ENCODE measurements around the gene ASIC5. TPM values are rescaled to one million over a fixed set of nuclear protein-coding genes. Genes with fewer than 3 reads are reported as not detected.

Gene ASIC5
- total and polyA plus RNA-seq, 2 of the 4 experiments (the other 2 are of a cell fraction), result not detected

- no peak overlapping the region for H3K23ac ChIP-seq (ENCODE audit: low read depth, low read length)
- H2BK15ac ChIP-seq (ENCODE audit: low read depth, low read length), result no peak overlapping the region
- H3K18ac ChIP-seq (ENCODE audit: low read depth, low read length), result no peak overlapping the region
- no peak overlapping the region for H4K91ac ChIP-seq (ENCODE audit: insufficient read depth, low read depth, low read length)
- no CpG with 5 or more reads among the region's 5 CpGs for WGBS, 2 experiments (ENCODE audit: extremely low coverage in 2 of 2, insufficient read length in 1 of 2)
- no peak overlapping the region for H2BK120ac ChIP-seq (ENCODE audit: low read depth, low read length)
- H3K9me1 ChIP-seq (ENCODE audit: insufficient read depth, low read length), result no peaks in the 10 kb centered on the region
- no peak overlapping the region for H4K8ac ChIP-seq (ENCODE audit: low read depth in 2 of 2, low read length in 2 of 2)
- H3K4ac ChIP-seq (ENCODE audit: low read depth, low read length), result no peak overlapping the region
- H3K36me3 ChIP-seq (ENCODE audit: control insufficient read depth, insufficient read depth, low read length), result no peaks in the 10 kb centered on the region
- TF ChIP-seq MAZ (IDR thresholded peaks at IDR 0.05; ENCODE audit: borderline replicate concordance, low read depth, low read length) (no peak), RFX5 (IDR thresholded peaks at IDR 0.05; ENCODE audit: low read depth, low read length) (no peak), NFE2L2 (IDR thresholded peaks at IDR 0.05; ENCODE audit: low read depth, low read length) (no peak)
- H3K27me3 ChIP-seq (ENCODE audit: control insufficient read depth, insufficient read depth, low read length), result no peaks in the 10 kb centered on the region
- CTCF ChIA-PET, result no interaction called here
- BruUV-seq (replicated peaks), result no TSS peak
- H3K14ac ChIP-seq (replicated peaks; ENCODE audit: low read depth, low read length), result no peak overlapping the region
- no peaks in the 10 kb centered on the region for H3K9me3 ChIP-seq (ENCODE audit: control insufficient read depth, insufficient read depth, low read length)
- POLR2A ChIA-PET (ENCODE audit: unreplicated experiment), result no interaction called here
- no peak overlapping the region for H3K56ac ChIP-seq (ENCODE audit: extremely low read depth, insufficient read depth, low read length)
- ATAC-seq (ENCODE audit: low read depth) (no peak), DNase-seq (no peak)
- H2BK5ac ChIP-seq (ENCODE audit: low read depth, low read length, poor library complexity, severe bottlenecking), result no peak overlapping the region
- no peak overlapping the region for H3K27ac ChIP-seq (ENCODE audit: insufficient read depth, low read length)
- intact Hi-C loops (cut with micrococcal nuclease) (no loop called here), dilution Hi-C loops (cut with HindIII; ENCODE audit: low sequenced_read_pairs, unreplicated experiment) (no loop called here), in situ Hi-C loops (cut with MboI; ENCODE audit: low sequenced_read_pairs) (no loop called here)
- H2AK9ac ChIP-seq (replicated peaks; ENCODE audit: low read depth, low read length, poor library complexity), result no peak overlapping the region
- H3K4me1 ChIP-seq (ENCODE audit: control insufficient read depth, insufficient read depth, low read length), result no peaks in the 10 kb centered on the region
- no peak overlapping the region for H2AFZ ChIP-seq (replicated peaks; ENCODE audit: low read length, poor library complexity)
- H4K20me1 ChIP-seq (ENCODE audit: insufficient read depth, low read length), result no peaks in the 10 kb centered on the region
- H3K9ac ChIP-seq (ENCODE audit: low read depth, low read length), result no peak overlapping the region
- no peaks in the 10 kb centered on the region for H3K79me1 ChIP-seq (ENCODE audit: low read depth in 1 of 2, low read length in 2 of 2)
- H4K5ac ChIP-seq (ENCODE audit: low read depth, low read length), result no peak overlapping the region
- H2BK20ac ChIP-seq (ENCODE audit: low read depth, low read length), result no peak overlapping the region
- H3K4me3 ChIP-seq (ENCODE audit: insufficient read depth, low read depth, low read length), result no peak overlapping the region
- no peak overlapping the region for H2AK5ac ChIP-seq (ENCODE audit: low read depth, low read length)
- H3K4me2 ChIP-seq (ENCODE audit: low read depth, low read length), result no peak overlapping the region
Measured at GRCh38 chr4:155914782-155915181, 48.7 kb upstream of the ASIC5 start.
